A549 treated with GW870086 at 1 μM for 4 hours (cell line): ENCODE results near the gene ERMN. TPM values are rescaled to one million over a fixed set of nuclear protein-coding genes. Genes with fewer than 3 reads are reported as not detected.

Experiments used
- total RNA-seq: library from RNA; stranded (reverse); fragments of 200-300 nt; extraction: Qiagen RNA extraction; gene quantifications from 5 replicates; pipeline ENCODE4 v1.2.3, GENCODE V29; 2022; ENCODE audit warnings: low read depth

The ERMN gene
- not detected in 5 replicates for total RNA-seq

GRCh38 chr2:157325786-157326185, at the start of gene ERMN:
Gene ERMN, minus strand, starts transcription at chr2:157325824. Its CDS starts 182 bp downstream, at chr2:157325642.

Other genes starting within 250 kb of the ERMN start
- 2.5 to 2.6 TPM (median 2.6 TPM) in 5 replicates for gene GALNT5, start 68.1 kb downstream of the ERMN start, total RNA-seq
- not detected in 5 replicates for gene CYTIP, start 118.3 kb upstream of the ERMN start, total RNA-seq